Natural killer cell treated with Interleukin-12 subunit alpha and Interleukin-12 subunit beta and Interleukin-15 and Interleukin-18, amount 100 ng/mL, for 72 hours (primary cell): ENCODE measurements around the gene PDE6H. TPM values are rescaled to one million over a fixed set of nuclear protein-coding genes. Genes with fewer than 3 reads are reported as not detected.

Experiments
- ATAC-seq, 2 donors: fragments of 150-1000 bp; cut with Tn5 transposase in 1 of 2; sonication (Bioruptor Pico), chemical (Tn5 transposase) in 1 of 2; 2 replicates each; pipeline ENCODE4 v1.10.0; 2021
- DNase-seq: peaks from one replicate; pipeline ENCODE4 v3.0.0; 2022; ENCODE audit warnings: low spot score
- H3K27ac Mint-ChIP-seq, 2 donors: 1 replicate in 1 of 2; 2 replicates in 1 of 2; pipeline ENCODE4 v1.8.0; 2022; ENCODE audit warnings: mixed read lengths in 2 of 2, mild to moderate bottlenecking in 1 of 2, moderate library complexity in 1 of 2
- H3K27me3 Mint-ChIP-seq, 2 donors: 1 replicate in 1 of 2; 2 replicates in 1 of 2; pipeline ENCODE4 v1.8.0; 2022; ENCODE audit warnings: mixed read lengths in 2 of 2
- H3K36me3 Mint-ChIP-seq: one replicate; pipeline ENCODE4 v1.8.0; 2022; ENCODE audit warnings: mixed read lengths
- H3K4me1 Mint-ChIP-seq, 2 donors: 1 replicate in 1 of 2; 2 replicates in 1 of 2; pipeline ENCODE4 v1.8.0; 2022; ENCODE audit warnings: low read depth in 2 of 2, mixed read lengths in 2 of 2, mild to moderate bottlenecking in 1 of 2
- H3K4me3 Mint-ChIP-seq: one replicate; pipeline ENCODE4 v1.8.0; 2022; ENCODE audit warnings: mixed read lengths
- H3K9me3 Mint-ChIP-seq: 2 replicates; pipeline ENCODE4 v1.8.0; 2022; ENCODE audit warnings: mixed read lengths
- total RNA-seq, 2 donors: library from RNA; stranded (reverse); gene quantifications; one replicate each; pipeline ENCODE4 v1.2.3, GENCODE V29; 2022

PDE6H gene
- total RNA-seq, 2 donors from 2014 or later, result not detected

DNA sequence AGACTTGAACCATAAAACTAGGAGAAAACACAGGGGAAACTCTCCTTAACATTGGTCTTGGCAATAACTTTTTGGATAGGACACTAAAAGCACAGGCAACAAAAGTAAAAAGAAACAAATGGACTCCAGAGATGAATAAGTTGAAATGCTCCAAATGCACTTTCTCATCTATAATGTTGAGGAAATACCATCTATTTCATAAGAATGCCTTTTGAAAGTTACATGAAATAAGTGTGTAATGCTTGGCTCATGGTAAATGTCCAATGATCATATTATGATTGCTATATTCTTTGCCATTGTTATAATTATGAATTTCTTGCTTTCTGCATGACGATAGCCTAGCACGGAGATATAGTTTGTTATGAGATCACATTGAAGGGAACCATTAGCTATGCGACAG, 19.8 kb downstream of the PDE6H start:
- Mint-ChIP-seq H3K4me1 (peaks cover 4 to 6% of the 10 kb centered on the region in 2 donors), H3K36me3 (no peaks in the 10 kb centered on the region), H3K27me3 (peaks cover 2 to 6% of the 10 kb centered on the region in 2 donors), H3K4me3 (no peak overlapping the region), H3K27ac (no peak overlapping the region), H3K9me3 (peaks cover 3% of the 10 kb centered on the region)
- no peak for ATAC-seq
- no peak for DNase-seq

GRCh38 chr12:14993117-14993516, 20.3 kb downstream of the PDE6H start:
- DNase-seq, result no peak
- H3K4me3 Mint-ChIP-seq, result no peak overlapping the region
- peaks cover 3% of the 10 kb centered on the region for H3K9me3 Mint-ChIP-seq
- peaks cover 4 to 7% of the 10 kb centered on the region in 2 donors for H3K27me3 Mint-ChIP-seq
- H3K27ac Mint-ChIP-seq, result no peak overlapping the region
- peaks cover 4 to 6% of the 10 kb centered on the region in 2 donors for H3K4me1 Mint-ChIP-seq
- no peak for ATAC-seq
- H3K36me3 Mint-ChIP-seq, result no peaks in the 10 kb centered on the region

DNA sequence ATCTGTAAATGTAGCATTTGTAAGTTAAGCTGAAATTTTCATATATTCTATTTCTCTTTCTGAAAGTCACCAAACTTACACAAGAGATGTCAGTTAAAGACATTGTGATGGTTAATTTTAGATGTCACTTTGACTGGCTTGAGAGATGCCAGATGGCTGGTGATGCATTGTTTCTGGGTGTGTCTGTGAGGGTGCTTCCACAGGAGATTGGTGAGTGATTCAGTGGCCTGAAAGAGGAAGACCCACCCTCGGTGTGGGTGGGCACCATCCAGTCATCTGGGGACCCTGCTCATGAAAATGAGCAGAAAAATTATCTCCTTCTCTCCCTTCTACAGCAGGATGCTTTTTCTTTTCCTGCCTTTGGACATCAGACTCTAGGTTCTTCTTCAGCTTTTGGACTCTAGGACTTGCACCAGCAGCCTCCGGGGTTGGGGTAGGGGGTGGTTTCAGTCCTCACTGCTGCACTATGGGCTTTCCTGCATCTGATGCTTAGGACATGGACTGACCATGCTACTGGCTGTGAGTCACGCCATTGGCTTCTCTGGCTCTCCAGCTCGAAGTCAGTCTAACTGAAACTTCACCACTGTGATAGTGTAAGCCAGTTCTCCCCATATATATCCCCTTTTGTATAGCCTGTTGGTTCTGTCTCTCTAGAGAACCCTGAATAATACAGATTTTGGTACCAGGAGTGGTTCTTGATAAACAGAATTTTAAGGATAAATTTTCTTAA, 20.9 kb downstream of the PDE6H start:
- Mint-ChIP-seq H3K4me3 (no peak overlapping the region), H3K4me1 (peaks cover 4 to 6% of the 10 kb centered on the region in 2 donors), H3K9me3 (peaks cover 3% of the 10 kb centered on the region), H3K27ac (no peak overlapping the region), H3K36me3 (no peaks in the 10 kb centered on the region), H3K27me3 (peaks cover 9 to 12% of the 10 kb centered on the region in 2 donors)
- DNase-seq, result no peak
- no peak for ATAC-seq

- Mint-ChIP-seq H3K27me3 (peaks cover 18% of the 10 kb centered on the region in 2 donors), H3K36me3 (no peaks in the 10 kb centered on the region), H3K9me3 (peaks cover 3% of the 10 kb centered on the region), H3K4me1 (peaks cover 4 to 6% of the 10 kb centered on the region in 2 donors), H3K27ac (no peak overlapping the region), H3K4me3 (no peak overlapping the region)
- ATAC-seq (no peak), DNase-seq (no peak)
Measured at GRCh38 chr12:14994610-14995009, 21.8 kb downstream of the PDE6H start.

DNA sequence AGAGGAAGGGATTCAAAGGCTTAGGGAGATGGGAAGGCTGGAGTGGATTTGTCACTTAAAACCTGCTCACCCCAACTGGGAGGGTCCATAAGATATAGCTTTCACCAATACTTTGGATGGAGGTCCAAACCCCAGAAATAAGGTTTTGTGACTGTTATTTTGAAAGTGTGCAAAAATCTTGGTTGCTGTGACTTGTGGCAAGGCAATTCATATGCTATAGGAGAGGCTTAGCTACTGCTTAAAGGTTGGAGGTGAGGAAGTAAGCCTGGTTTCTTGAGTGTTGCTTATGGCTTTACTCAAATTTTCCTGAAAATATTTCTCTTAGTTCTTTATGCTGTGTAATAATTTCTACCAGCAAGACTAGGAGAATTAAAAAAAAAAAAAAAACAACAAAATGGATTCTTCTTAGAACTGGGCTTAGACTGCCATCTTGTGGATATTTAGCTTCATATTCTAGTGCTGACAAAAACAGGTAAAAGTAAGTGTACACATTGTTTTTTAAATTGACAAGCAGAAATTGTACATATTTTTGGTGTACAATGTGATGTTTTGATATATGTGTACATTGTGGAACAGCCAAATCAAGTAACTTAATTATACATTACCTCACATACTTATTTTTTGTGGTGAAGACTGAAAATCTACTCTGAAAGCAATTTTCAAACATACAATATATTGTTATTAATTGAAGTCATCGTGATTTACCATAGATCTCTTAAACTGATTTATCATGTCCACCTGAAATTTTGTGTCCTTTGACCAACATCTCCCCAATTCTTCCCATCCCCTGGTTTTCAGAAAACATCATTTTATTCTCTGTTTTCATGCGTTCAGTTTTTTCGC, 23.0 kb downstream of the PDE6H start:
- ATAC-seq, result no peak

GRCh38 chr12:14997998-14998397, 25.2 kb downstream of the PDE6H start:
- Mint-ChIP-seq H3K9me3 (no peaks in the 10 kb centered on the region), H3K36me3 (no peaks in the 10 kb centered on the region), H3K4me1 (peaks cover 4 to 6% of the 10 kb centered on the region in 2 donors), H3K27ac (no peak overlapping the region), H3K27me3 (peaks cover 19 to 24% of the 10 kb centered on the region in 2 donors), H3K4me3 (no peak overlapping the region)
- no peak for ATAC-seq
- no peak for DNase-seq

More for the DNA sequence above, 23.0 kb downstream of the PDE6H start:
- no peak overlapping the region for H3K27ac Mint-ChIP-seq
- no peak overlapping the region for H3K4me3 Mint-ChIP-seq
- no peaks in the 10 kb centered on the region for H3K36me3 Mint-ChIP-seq
- peaks cover 3% of the 10 kb centered on the region for H3K9me3 Mint-ChIP-seq
- DNase-seq, result no peak
- peaks cover 4 to 6% of the 10 kb centered on the region in 2 donors for H3K4me1 Mint-ChIP-seq
- H3K27me3 Mint-ChIP-seq, result peaks cover 19 to 21% of the 10 kb centered on the region in 2 donors

GRCh38 chr12:14999021-14999694, 26.3 kb downstream of the PDE6H start:
- DNase-seq (no peak), ATAC-seq (no peak)
- Mint-ChIP-seq H3K4me3 (no peak overlapping the region), H3K27me3 (peaks cover 19 to 27% of the 10 kb centered on the region in 2 donors), H3K27ac (no peak overlapping the region), H3K36me3 (no peaks in the 10 kb centered on the region), H3K4me1 (peaks cover 4 to 6% of the 10 kb centered on the region in 2 donors), H3K9me3 (no peaks in the 10 kb centered on the region)

GRCh38 chr12:14999695-15000365, 27.0 kb downstream of the PDE6H start:
- Mint-ChIP-seq H3K4me1 (peaks cover 4 to 6% of the 10 kb centered on the region in 2 donors), H3K36me3 (no peaks in the 10 kb centered on the region), H3K27ac (no peak overlapping the region), H3K4me3 (no peak overlapping the region), H3K9me3 (no peaks in the 10 kb centered on the region), H3K27me3 (peaks cover 19 to 32% of the 10 kb centered on the region in 2 donors)
- ATAC-seq, result no peak
- no peak for DNase-seq

DNA sequence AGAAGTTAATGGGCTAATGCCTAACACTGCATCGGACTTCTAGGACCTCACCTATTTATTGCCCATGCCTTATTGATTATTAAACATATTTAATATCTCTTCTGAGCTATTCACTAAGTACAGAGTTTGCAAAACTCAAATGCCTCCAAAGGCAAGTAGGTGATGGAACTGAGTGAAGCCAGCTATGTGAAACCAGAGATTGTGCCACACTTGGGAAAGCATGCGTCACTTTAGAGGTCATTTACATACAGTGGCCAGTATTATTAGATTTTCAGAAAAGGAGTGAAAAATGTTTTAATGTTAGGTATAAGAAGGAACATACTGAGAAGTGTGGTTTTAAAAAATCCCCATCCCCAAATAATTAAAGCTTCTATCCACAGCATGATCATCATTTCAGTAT, 27.7 kb downstream of the PDE6H start:
- no peaks in the 10 kb centered on the region for H3K36me3 Mint-ChIP-seq
- H3K27ac Mint-ChIP-seq, result no peak overlapping the region
- H3K27me3 Mint-ChIP-seq, result peaks cover 19 to 32% of the 10 kb centered on the region in 2 donors
- no peaks in the 10 kb centered on the region for H3K9me3 Mint-ChIP-seq
- no peak overlapping the region for H3K4me3 Mint-ChIP-seq
- peaks cover 0 to under 1% of the 10 kb centered on the region in 2 donors for H3K4me1 Mint-ChIP-seq
- ATAC-seq (no peak), DNase-seq (no peak)

DNA sequence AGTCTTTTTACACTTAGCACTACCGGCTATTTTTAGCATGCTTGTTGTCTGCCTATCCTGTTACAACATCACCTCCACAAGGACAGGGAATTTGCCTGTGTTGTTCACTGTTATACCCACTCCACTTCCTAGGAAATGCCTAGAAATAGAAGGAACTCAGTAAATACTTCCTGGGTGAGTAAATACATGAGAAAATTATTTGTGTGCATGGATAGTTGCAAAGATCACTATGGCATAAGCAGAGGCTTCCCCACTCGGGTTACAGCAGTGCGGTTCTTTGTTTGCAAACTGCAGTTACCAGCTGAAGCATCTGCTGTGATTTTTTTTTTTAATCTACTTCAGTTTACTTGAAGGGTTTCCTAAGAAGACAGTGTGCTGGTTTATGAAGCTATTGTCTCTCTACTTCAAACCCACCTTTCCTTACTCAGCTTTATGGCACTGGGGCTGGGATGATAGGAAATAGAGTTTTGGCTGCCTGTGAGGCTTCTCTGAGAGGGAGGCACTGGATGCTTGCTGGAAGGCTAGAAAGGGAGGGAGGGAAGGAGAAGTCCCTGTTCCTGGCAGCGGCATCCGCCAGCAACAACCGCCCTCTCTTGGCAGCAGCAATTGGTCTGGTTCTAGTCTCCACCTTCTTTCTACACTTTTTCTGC, 29.0 kb downstream of the PDE6H start:
- Mint-ChIP-seq H3K4me3 (no peak overlapping the region), H3K4me1 (no peaks in the 10 kb centered on the region), H3K27me3 (peaks cover 28 to 35% of the 10 kb centered on the region in 2 donors), H3K36me3 (no peaks in the 10 kb centered on the region), H3K9me3 (no peaks in the 10 kb centered on the region), H3K27ac (no peak overlapping the region)
- DNase-seq (no peak), ATAC-seq (no peak)

- no peak overlapping the region for H3K27ac Mint-ChIP-seq
- ATAC-seq (no peak), DNase-seq (no peak)
- peaks cover 22 to 29% of the 10 kb centered on the region in 2 donors for H3K27me3 Mint-ChIP-seq
- H3K9me3 Mint-ChIP-seq, result no peaks in the 10 kb centered on the region
- H3K36me3 Mint-ChIP-seq, result no peaks in the 10 kb centered on the region
- H3K4me3 Mint-ChIP-seq, result no peak overlapping the region
- H3K4me1 Mint-ChIP-seq, result no peaks in the 10 kb centered on the region
Measured at GRCh38 chr12:15004421-15004820, 31.6 kb downstream of the PDE6H start.

DNA sequence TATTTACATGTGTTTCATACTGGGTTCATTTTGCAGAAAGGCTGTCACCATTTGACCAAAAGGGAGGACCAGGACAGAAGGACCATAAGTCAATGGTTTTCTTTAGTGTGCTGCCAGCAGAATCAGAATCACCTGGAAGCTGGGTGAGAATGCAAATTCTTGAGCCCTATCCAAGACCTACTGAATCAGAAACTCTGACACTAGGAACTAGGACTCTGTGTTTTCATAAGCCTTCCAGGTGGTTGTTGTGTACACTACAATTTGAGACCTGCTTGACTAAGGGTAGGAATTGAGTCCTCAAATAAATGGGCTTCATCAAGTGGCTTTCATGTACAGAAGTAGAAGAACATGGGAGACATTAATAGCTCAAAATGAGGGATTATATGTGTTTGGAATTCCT, 32.2 kb downstream of the PDE6H start:
- Mint-ChIP-seq H3K4me3 (no peak overlapping the region), H3K4me1 (no peaks in the 10 kb centered on the region), H3K9me3 (no peaks in the 10 kb centered on the region), H3K27me3 (peaks cover 25 to 32% of the 10 kb centered on the region in 2 donors), H3K36me3 (no peaks in the 10 kb centered on the region), H3K27ac (no peak overlapping the region)
- ATAC-seq, result no peak
- DNase-seq, result no peak

GRCh38 chr12:15007551-15007950, 34.7 kb downstream of the PDE6H start:
- DNase-seq (no peak), ATAC-seq (no peak)
- H3K27me3 Mint-ChIP-seq, result peaks cover 25 to 29% of the 10 kb centered on the region in 2 donors
- H3K27ac Mint-ChIP-seq, result no peak overlapping the region
- H3K4me1 Mint-ChIP-seq, result no peaks in the 10 kb centered on the region
- H3K36me3 Mint-ChIP-seq, result no peaks in the 10 kb centered on the region
- H3K9me3 Mint-ChIP-seq, result no peaks in the 10 kb centered on the region
- H3K4me3 Mint-ChIP-seq, result no peak overlapping the region
